ENCODE measurements around the gene RANBP17.
"Not testable (repeated sequence)": the region's sequence is repeated elsewhere in the genome, so short reads cannot be mapped to it uniquely, and the experiment has no call there.

The RANBP17 gene

DNA sequence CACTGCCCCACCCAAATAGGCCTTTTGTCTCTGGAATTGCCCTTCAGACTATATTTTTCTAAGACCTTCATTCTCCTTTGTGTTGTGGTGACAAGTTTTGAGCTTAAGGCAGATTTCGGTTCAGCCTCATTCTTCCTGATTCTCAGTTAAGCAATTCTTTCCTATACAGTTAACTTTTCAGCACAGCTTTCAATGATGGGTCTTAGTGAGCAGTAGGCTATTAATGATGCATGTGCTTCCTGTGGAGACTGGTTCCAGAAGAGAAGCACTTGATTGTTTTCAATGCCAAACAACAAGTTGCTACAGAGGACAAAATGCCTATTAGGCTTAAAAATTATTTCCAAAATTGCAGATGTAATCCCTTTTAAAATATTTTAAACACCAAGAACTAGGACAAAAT lies 399.5 kb downstream of the RANBP17 start:
- no peak for DNase-seq

DNA sequence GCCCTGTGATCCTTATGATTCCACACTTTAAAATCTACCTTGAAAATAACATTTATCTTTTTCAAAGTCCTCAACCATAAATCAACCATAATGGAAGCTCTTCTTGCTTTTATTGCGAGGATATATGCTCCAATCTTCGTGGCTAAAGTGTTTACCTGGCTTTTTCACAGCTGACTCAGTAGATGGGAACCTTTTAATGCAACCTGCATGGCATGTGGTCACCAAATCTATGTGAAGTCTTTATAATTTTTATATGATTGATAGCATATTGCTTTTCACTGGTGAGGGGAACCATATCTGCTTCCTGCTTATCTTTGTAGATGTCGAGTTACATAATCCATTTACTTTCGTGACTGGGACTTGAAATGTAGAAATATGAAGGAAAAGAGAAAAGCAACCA lies 400.1 kb downstream of the RANBP17 start:
- DNase-seq, result no peak

DNA sequence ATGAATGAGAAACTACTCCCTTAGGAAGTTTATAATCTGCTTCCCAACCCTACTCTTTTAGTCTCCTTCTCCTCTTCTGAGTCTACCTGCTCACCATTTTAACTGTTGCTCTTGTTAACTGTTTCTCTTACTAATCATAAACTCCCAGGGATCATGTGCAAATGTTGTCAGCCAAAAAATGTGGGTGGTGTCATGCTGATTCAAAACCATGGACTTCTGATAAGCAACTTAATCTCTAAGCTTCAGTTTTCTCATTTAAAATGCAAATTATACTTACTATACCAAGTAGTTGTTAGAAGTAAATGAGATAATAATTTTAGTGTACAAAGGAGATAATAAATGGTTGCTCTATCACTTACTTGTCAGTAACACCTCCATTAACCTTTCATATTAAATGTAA lies 401.4 kb downstream of the RANBP17 start:
- no peak for DNase-seq

DNA sequence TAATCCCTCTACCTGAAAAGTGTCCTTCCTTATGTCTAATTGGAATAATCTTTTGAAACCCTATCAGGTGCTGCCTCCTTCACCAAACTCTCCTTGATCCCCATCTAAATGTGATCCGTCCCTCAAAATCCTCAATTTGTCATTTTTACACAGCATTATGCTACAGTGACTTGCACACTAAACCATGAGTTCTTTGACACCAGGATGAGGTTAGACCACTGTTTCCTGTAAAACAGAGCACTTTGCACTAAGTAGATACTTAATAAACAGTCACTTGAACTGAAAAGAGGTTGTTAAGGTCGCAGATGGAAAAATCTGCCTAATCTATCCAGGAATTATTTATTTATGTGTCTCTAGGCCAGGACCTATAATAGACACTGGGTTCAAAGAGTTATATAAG lies 403.0 kb downstream of the RANBP17 start:
- DNase-seq, result no peak

DNA sequence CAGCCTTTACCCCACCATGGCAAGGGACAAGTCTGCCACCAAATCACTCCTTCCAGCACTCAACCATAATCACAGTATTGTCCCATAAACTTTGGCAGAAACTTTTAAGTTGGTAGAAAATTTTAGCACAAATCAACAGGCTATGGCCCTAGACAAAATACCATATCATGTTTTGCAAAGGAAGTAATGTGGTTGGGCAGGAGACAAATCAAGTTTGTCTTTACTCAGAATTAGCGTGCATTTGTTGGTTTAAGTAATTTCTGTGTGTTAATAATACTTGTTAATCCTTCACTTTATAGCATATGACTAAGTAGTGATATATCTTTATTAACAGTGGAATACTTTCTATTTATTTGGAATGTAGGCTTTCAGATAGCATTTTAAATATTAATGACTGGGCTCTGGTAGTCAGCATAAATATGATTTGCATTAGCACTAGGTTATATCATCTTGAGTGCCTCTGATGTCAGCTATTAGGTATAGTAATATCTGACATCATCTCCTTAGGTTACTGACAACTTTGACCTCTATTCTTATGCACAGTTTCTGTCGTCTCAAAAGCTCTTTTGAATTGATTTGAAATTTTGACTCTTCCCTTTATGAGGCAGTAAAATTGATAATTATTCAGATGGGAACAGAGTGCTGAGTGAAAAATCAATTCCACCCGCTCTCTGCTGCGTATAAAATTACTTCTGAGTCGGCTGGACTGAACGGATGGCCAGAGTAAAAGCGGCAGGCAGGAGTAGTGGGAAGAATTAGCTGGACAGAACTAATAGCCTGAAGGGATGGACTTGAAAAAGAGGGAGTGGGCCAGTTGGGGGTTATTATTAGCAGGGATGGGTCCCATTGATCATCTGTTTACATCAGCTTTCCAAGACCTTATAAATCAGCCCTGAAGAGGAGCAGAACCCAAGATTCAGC lies 407.1 kb downstream of the RANBP17 start:
- DNase-seq, result no peak

DNA sequence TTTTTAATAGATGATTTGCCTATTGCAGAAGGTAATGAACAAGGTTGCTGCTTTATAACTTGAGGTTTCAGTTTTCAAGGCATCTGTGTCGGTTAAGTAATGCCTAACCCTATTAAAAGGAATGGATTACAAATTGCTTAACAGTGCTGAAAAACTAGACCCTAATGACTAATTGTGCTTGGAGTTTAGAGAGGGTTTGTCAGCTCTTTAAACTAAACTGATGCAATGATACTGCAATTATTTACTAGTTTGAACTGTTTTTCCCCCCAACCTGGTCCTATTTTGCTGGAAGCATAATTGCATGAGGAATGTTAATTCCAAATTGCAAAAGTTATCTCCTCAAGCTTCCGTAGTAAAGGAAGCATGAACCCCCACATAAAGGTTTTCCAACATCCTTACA lies 407.9 kb downstream of the RANBP17 start:
- no peak for DNase-seq

DNA sequence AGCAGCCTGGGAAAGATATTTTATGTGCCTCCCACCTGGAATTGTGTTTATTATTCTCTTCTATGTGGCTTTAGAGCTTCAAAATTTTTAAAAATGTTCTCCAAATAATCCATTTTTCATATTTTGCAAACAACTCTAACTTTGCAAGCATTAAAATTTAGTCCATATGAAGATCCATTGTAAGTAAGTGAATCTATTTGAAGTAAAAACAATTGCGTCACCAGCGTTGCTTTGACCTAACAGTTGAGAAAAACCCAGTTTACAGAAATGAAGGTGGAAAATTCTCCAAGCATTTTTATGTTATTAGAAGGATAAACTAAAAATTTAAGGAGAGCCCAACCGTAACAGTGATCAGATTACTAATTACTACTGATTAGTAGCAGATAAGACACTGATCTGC lies 408.3 kb downstream of the RANBP17 start:
- no peak for DNase-seq

DNA sequence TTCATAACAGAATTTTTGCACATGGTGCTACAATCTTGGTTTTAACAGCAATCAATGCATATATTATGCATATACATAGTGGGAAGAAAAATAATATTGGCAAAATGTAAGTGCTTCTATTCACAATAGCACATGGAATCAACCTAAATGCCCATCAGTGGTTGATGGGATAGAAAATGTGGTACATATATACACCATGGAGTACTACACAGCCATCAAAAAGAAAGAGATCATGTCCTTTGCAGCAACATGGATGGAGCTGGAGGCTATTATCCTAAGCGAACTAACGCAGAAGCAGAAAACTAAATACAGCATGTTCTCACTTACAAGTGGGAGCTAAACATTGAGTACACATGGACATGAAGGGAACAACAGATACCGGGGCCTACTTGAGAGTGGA lies 410.0 kb downstream of the RANBP17 start:
- no peak for DNase-seq

DNA sequence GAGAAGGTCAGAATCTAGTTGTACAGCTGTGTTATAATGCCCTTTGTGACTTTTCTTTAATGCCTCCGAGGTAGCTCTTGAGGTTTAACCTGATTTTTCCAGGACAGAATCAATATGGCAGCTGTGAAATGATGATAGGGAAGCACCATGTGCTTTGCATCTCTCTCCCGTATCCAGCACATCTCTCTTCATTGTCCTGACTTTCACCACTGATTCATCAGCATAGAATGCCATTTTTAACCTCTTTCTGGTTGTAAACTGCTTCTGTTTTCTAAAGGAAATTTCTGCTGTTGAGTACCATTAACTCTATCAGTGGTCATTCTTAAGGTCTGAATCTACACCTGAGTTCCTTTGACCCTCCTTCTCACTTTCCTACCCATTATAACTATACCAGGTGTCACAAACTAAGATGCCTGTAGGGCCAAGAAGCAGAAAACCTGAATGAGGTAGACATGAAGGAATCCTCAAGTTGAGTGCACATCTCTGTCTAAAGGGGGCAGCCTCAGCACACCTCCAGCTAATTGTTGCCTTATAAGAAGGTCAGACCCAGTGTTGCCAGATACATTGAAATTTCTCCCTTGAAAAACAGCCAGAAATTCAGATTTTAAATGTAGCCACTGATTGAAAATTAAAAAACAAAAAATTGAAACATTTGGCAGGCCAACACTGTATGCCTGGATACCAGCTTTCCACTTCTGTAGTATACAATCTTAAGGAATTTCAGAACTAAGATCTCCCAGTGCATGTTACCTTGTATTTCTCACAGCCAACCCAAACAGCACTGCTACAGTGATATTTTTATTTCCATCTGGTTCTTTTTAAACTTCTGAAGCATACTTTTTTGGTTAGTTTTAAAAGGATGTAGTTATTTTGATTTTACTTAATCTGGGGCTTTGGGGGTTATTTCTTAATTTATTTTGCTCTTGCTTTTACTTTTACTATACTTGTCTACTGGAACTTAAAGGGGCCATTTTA lies 411.5 kb downstream of the RANBP17 start:
- DNase-seq, result no peak

DNA sequence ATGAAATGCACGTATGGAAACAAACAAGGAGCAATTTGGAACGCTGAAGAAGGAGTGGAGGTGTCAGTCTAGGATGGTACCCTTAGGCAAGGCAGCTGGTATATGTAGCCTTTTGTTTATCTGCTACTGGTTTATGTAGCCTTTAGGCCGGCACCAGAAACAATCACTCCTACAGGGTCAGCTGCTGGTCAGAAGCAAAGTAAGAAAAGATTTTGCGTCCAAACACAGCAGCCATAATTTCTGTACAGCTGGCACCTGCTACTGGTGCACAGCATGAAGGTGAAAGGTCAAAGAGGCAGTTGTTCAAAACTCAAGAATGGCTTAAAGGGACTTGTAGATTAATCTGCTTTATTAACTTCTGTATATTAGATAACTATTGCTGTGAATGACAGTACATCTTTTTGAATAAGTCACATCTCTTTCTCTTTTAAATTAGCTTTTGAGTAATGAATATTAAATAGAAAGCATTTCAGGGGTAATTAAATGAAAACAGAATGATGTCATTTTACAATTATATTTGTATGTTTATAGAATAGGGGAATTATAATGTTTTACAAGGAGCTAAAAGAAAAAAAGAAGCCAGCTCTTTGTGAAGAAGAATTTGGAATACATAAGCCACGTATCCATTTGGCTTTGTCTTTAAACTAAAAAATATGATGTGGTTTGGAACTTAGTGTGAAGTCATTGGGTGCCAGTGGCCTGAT lies 414.2 kb downstream of the RANBP17 start:
- no peak for DNase-seq

DNA sequence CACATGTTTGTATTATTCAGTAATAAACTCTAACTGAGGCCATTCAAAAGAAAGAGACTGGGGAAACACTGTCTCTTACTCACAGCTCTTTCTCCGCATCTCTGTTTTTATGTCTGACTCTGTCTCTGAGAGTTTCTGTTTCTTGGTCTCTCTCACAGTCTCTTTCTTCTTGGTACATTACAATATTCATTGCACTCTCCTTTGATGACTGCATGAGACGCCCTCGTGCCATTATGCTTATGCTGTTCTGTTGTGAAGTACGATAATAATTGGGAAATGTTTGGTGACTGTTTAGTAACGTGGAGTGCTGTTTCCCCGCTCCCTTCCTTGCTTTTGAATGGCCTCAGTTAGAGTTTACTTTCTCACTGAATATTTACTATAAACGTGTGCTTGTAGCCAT lies 421.9 kb downstream of the RANBP17 start:
- no peak for DNase-seq

DNA sequence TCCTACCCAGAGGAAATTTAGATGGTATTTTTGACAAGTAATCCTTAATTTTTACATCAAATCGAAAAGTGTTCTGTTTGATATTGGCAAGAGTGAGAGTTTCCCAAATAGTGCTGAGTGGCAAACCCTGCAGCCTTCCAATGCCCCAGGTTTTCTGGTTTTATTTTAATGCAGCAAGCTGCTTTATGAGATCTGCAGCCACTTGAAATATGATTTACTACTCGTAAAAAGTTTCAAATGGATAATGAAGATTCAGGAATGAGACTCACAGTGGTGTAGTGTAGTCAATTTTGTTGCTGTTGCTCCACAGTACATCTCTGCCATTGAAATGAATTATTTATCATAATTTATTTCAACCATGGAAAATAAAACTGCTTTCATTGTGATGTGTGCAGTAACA lies 423.6 kb downstream of the RANBP17 start:
- no peak for DNase-seq

DNA sequence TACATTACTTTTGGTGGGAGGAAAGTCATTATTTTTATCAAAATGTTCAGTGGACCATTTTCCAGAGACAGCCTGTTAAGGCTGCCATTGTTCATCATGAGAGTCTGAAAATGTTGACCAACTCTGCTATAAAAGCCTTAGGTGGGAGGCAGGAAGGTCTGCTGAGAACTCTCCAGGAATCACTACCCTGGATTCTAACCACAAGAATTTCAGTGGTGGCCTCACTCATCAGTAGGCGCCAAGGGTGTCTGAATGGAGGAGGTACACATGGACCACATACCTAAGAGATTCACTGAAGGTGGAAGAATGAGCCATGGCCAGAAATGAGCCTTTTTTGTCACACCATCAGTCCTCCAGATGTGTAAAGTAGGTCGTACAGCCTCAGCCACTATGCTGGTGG lies 426.2 kb downstream of the RANBP17 start:
- no peak for DNase-seq

DNA sequence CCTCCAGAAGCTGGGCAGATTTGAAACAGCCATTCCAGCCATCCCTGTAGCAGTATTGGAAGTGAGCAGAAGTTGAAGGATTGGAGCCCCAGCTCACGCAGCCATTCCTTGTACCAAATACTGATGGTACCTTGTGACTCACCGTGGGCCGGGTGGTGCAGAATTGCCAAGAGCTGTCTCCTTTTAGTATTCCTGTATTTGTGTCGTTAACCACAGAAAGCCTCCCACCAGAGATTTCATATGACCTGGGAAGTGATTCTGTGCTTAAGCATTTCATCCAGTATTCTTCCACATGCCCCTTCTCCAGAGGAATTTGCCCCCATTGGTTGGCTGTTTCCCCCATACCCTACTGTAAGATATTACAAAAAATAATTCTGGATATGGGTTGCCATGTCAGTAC lies 429.6 kb downstream of the RANBP17 start:
- no peak for DNase-seq

DNA sequence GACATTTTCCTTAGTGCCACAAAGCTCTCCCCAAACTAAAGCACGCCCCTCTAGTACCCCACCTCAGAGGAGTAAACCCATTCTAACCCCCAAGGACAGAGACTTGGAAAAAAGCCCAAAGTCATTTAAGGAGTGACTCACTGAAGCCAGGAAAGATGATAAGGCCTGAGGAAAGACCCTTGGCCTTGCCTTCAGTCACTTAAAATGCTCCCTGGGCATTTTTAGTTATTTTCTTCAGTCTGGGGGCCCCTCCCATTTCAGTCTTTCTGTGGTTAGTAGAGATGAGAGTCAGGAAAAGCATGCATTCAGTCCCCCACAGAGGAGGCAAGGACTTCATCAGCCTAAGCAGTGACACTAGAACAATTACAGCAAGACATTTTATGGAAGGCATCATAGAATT lies 433.5 kb downstream of the RANBP17 start:
- DNase-seq, result no peak

DNA sequence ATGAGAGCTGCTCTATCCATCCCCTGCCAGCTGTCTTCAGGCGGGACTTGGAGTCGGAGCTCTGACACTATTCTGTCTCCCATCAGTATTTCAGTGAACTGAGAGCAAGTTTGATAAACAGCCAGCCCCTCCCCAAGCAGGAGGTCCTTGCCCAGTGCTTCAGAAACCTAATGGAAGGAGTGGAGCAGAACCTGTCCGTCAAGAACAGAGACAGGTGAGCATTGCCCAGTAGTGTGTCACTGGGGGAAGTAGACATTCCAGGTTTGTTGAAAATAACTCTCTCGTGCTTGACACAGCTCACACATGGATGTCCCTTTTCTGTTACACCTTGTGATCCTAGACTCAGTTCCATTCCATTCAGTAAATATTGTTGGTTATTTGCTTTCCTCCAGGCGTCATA lies 434.0 kb downstream of the RANBP17 start:
- DNase-seq, result no peak

DNA sequence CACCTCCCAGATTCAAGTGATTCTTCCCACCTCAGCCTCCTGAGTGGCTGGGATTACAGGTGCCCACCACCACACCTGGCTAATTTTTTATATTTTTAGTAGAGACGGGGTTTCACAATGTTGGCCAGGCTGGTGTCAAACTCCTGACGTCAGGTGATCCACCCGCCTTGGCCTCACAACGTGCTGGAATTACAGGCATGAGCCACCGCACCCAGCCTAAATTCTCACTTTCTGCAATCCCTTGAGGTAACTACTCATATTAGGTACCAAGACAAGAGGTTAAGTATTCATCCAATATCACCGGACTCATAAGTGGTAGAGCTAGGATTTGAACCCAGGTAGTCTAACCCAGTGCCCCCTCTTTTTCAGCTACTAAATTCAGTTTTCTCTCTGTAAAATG lies 436.1 kb downstream of the RANBP17 start:
- DNase-seq, result not testable (repeated sequence)

DNA sequence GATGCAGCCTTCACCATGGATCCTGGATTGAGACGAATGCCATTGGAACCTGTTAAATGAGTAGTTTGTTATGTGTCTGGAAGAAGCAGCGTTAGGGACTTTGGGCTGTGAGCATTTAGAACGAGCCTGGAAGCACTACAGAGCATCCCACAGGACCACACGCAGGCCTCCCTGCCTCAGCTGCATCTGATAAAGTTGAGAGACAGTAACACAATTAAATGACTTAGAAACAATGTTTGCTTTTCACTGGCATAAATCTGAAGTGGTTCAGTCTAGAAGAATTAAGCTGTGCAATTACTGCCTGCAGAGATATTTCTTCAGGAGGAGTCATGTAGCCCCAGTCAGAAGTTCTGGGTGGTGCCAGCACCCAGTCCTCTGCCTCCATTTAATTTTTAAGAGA lies 437.4 kb downstream of the RANBP17 start:
- DNase-seq, result no peak

DNA sequence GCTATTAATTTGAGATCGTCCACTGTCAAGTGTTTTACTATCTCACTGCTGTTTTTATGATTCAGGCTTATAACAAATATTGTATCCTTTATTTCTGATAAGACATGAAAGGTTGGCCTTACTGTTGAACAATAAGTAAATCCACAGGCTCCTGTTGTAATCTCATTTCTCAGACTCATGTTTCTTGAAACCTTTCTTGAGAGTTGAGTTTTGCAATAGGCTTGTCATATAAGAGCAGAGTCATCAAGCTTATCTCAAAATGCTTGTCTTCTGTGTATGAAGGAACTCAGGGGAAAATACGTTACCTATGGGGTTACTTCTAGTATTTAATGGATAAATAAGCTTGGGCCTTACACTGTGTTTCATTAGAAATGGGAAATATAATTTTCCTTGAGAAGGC lies 438.0 kb downstream of the RANBP17 start:
- no peak for DNase-seq

DNA sequence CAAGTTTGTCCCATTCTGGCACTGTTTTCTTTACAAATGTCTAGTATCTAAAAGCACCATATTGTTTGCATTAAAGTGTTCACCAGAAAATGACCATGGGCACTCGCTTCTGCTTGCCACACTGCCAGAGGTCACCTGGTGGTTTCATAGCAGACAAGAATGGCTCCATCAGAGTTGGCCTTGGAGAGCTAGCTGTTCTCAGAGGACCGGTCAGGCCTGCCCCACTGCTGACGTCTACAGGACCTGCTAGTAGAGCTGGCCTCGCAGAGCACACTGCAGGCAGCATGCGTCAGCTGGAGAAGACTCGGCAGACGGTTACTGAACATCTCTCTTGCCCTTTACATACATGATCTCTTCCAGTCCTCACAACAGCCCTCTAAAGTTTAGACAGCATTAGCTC lies 438.5 kb downstream of the RANBP17 start:
- DNase-seq, result no peak

DNA sequence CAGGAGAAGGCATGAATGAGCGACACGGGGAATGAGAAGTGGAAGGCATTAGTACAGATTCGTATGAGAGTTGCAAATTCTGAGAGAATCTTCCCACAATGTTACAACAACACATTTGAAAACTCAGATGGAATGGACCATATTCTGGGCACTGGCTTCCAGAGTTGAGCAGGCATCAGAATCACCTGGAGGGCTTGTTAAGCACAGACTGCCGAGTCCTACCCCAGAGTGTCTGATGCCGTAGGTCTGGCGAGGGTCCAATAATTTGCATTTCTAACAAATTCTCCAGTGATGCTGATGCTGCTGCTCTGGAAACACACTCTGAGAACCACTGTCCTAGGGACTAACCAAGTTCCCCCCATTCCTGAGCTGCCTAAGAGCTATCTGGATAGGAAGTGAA lies 444.3 kb downstream of the RANBP17 start:
- DNase-seq, result no peak

DNA sequence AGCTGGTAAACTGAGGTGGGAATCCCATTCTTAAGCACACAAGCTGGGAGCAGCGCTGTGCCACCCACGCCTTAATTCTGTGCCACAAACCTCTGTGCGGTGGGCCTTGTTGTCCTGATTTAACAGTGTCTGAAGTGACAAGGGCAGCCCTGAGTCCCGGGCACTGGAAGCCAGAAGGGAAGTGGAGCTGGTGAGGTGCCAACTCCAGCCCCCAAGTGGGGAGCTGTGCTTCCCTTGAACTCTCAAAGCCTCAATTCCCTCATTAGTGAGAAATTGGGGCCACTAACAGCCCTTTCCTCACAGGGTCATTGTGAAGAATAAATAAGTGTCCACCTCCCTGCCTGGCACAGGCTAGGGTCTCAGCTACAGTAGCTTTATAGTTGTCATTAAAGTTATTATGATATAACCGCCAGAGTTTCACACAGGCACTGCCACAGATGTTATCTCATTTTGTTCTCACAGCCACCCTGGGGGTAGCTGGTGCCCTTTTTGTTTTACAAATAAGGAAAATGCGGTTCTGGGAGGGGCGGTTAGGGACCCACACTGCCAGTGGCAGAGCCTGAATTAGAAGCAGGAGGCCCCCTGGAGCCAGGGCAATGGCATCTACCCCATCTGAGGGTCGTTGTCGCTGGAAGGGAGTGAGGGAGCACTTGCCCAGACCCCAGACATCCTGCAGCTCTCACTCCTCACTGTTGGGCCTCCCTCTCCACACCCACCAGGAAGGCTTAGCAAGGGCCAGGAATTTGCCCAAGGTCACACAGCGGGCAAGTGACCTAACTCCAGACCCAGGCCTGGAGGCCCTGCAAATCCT lies 445.2 kb downstream of the RANBP17 start:
- DNase-seq, result no peak

Measured in right hindlimb (tissue), 1 donor.